ENCODE measurements around the gene FAM83G. TPM values are rescaled to one million over a fixed set of nuclear protein-coding genes. Genes with fewer than 3 reads are reported as not detected.

FAM83G gene
- total and polyA plus RNA-seq, 2 experiments from 2014 or later: 14.7 to 25.4 TPM

- Histone ChIP-seq H3K4me2 (no peak overlapping the region), H3K9me3 (ENCODE audit: low read depth) (no peaks in the 10 kb centered on the region), H3K9me2 (replicated peaks; ENCODE audit: insufficient read depth) (no peaks in the 10 kb centered on the region), H3K79me2 (no peaks in the 10 kb centered on the region), H3K4me3 (no peak overlapping the region), H3K27ac (no peak overlapping the region), H2AFZ (no peak overlapping the region), H3K36me3 (replicated peaks; ENCODE audit: insufficient read depth, low read depth) (no peaks in the 10 kb centered on the region), H3K4me1 (ENCODE audit: insufficient read depth) (peaks cover 7% of the 10 kb centered on the region), H3K27me3 (no peaks in the 10 kb centered on the region), H4K20me1 (ENCODE audit: insufficient read depth, poor library complexity, severe bottlenecking) (no peaks in the 10 kb centered on the region)
- 92% methylated on average over 11 of the region's 11 CpGs for WGBS (ENCODE audit: low lambda C conversion rate, missing lambda C conversion rate)
- TF ChIP-seq, protein P1, sequence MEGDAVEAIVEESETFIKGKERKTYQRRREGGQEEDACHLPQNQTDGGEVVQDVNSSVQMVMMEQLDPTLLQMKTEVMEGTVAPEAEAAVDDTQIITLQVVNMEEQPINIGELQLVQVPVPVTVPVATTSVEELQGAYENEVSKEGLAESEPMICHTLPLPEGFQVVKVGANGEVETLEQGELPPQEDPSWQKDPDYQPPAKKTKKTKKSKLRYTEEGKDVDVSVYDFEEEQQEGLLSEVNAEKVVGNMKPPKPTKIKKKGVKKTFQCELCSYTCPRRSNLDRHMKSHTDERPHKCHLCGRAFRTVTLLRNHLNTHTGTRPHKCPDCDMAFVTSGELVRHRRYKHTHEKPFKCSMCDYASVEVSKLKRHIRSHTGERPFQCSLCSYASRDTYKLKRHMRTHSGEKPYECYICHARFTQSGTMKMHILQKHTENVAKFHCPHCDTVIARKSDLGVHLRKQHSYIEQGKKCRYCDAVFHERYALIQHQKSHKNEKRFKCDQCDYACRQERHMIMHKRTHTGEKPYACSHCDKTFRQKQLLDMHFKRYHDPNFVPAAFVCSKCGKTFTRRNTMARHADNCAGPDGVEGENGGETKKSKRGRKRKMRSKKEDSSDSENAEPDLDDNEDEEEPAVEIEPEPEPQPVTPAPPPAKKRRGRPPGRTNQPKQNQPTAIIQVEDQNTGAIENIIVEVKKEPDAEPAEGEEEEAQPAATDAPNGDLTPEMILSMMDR (IDR thresholded peaks at IDR 0.05; ENCODE audit: poor library complexity): no peak
- TF ChIP-seq EZH2 (IDR thresholded peaks at IDR 0.05; ENCODE audit: borderline replicate concordance) (no peak), EZH2phosphoT487 (IDR thresholded peaks at IDR 0.05; ENCODE audit: low read depth, severe bottlenecking, unreplicated experiment) (no peak)
- DNase-seq (ENCODE audit: low spot score): no peak
These were observed 9.5 kb upstream of the FAM83G start for GRCh38 chr17:19013806-19014627.

DNA sequence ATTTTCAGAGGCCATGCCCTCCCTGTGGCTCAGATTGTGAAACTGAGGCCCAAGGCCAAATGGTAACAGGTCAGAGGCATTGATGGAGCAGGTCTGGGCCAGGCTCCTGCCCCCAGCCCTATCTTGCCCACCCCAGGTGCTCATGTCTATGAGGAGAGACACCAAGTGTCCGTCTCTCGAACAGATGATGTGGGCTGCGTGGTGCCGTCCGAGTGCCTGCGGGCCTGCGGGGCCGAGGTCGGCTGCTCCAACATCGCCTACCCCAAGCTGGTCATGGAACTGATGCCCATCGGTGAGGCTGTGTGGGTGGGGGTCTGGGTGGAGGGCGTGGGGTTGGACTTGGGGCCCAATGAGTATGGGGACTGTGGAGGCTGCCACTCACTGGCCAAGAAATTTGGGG, 8.7 kb upstream of the FAM83G start:
- H3K27ac ChIP-seq: no peak overlapping the region
- no peaks in the 10 kb centered on the region for H3K9me3 ChIP-seq (ENCODE audit: low read depth)
- no peak overlapping the region for H3K4me2 ChIP-seq
- no peaks in the 10 kb centered on the region for H3K9me2 ChIP-seq (replicated peaks; ENCODE audit: insufficient read depth)
- H3K36me3 ChIP-seq (replicated peaks; ENCODE audit: insufficient read depth, low read depth): no peaks in the 10 kb centered on the region
- H4K20me1 ChIP-seq (ENCODE audit: insufficient read depth, poor library complexity, severe bottlenecking): no peaks in the 10 kb centered on the region
- TF ChIP-seq, protein P1 (IDR thresholded peaks at IDR 0.05; ENCODE audit: poor library complexity): no peak
- TF ChIP-seq EZH2 (IDR thresholded peaks at IDR 0.05; ENCODE audit: borderline replicate concordance): no peak
- no peak for TF ChIP-seq EZH2phosphoT487 (IDR thresholded peaks at IDR 0.05; ENCODE audit: low read depth, severe bottlenecking, unreplicated experiment)
- no peaks in the 10 kb centered on the region for H3K27me3 ChIP-seq
- DNase-seq (ENCODE audit: low spot score): no peak
- H2AFZ ChIP-seq: no peak overlapping the region
- no peak overlapping the region for H3K4me3 ChIP-seq
- H3K4me1 ChIP-seq (ENCODE audit: insufficient read depth): peaks cover 7% of the 10 kb centered on the region
- no peaks in the 10 kb centered on the region for H3K79me2 ChIP-seq
- WGBS (ENCODE audit: low lambda C conversion rate, missing lambda C conversion rate): 99% methylated on average over 11 of the region's 12 CpGs

DNA sequence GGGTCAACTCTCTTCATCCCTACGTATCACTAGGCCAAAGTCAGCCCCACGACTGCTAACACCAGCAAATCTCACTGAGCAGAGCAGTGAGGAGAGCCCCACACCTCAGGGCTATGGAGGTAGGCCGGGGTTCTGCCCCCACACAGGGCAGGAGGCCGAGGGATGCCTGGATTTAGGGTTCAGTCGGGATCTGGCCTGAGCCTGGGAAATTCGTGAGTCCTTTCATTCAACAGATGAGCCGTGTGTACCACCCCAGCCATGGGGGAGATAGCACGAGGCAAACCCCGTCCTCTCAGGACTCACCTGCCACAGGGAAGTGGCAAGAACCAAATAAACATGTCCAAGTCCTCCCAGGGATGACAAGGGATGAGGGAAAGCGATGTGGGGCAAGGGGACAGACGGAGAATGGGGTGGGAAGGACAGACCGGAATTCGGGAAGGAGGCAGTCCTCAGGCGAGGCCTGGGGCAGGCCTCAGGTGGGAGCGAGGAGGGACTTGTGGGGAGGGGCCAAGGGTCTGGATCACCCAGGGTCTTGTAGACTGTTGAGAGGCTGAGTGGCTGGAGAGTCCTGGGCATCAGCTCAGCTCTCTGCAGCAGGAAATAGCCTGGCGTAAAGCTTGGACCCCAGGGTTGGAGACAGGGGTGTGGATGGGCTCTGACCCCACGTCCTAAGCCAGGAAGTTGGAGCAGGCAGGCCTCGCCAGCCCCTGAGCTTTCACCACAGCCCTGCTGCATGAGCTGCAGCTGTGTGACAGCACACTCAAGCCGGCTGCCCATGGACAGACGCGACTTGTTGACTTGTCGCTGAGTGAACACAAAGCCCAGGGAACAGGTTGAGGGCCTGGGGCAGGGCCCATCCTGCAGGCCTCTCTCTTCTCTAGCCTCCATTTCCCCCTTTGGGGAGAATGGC, 7.9 kb upstream of the FAM83G start:
- no peaks in the 10 kb centered on the region for H3K27me3 ChIP-seq
- H3K79me2 ChIP-seq: no peaks in the 10 kb centered on the region
- TF ChIP-seq EZH2phosphoT487 (IDR thresholded peaks at IDR 0.05; ENCODE audit: low read depth, severe bottlenecking, unreplicated experiment): no peak
- no peak overlapping the region for H3K4me2 ChIP-seq
- no peak overlapping the region for H2AFZ ChIP-seq
- no peaks in the 10 kb centered on the region for H4K20me1 ChIP-seq (ENCODE audit: insufficient read depth, poor library complexity, severe bottlenecking)
- no peaks in the 10 kb centered on the region for H3K36me3 ChIP-seq (replicated peaks; ENCODE audit: insufficient read depth, low read depth)
- no peaks in the 10 kb centered on the region for H3K9me3 ChIP-seq (ENCODE audit: low read depth)
- WGBS (ENCODE audit: low lambda C conversion rate, missing lambda C conversion rate): 92% methylated on average over 22 of the region's 22 CpGs
- H3K4me1 ChIP-seq (ENCODE audit: insufficient read depth): peaks cover 7% of the 10 kb centered on the region
- DNase-seq (ENCODE audit: low spot score): no peak
- no peak overlapping the region for H3K4me3 ChIP-seq
- no peaks in the 10 kb centered on the region for H3K9me2 ChIP-seq (replicated peaks; ENCODE audit: insufficient read depth)
- H3K27ac ChIP-seq: no peak overlapping the region

- no peak for DNase-seq (ENCODE audit: low spot score)
- Histone ChIP-seq H3K36me3 (replicated peaks; ENCODE audit: insufficient read depth, low read depth) (no peaks in the 10 kb centered on the region), H4K20me1 (ENCODE audit: insufficient read depth, poor library complexity, severe bottlenecking) (no peaks in the 10 kb centered on the region), H3K4me3 (no peak overlapping the region), H3K4me1 (ENCODE audit: insufficient read depth) (peaks cover 7% of the 10 kb centered on the region), H3K9me3 (ENCODE audit: low read depth) (no peaks in the 10 kb centered on the region), H3K4me2 (no peak overlapping the region), H3K27ac (peak overlapping the region; percentile 34), H2AFZ (no peak overlapping the region), H3K79me2 (no peaks in the 10 kb centered on the region), H3K27me3 (no peaks in the 10 kb centered on the region), H3K9me2 (replicated peaks; ENCODE audit: insufficient read depth) (no peaks in the 10 kb centered on the region)
- no peak for TF ChIP-seq EZH2phosphoT487 (IDR thresholded peaks at IDR 0.05; ENCODE audit: low read depth, severe bottlenecking, unreplicated experiment)
- WGBS (ENCODE audit: low lambda C conversion rate, missing lambda C conversion rate): 92% methylated on average over 5 of the region's 6 CpGs
These were observed 7.0 kb upstream of the FAM83G start for GRCh38 chr17:19011581-19011980.

Measured in hepatocyte (in vitro differentiated cells).